H9 (cell line): ENCODE measurements around the gene KCTD16. TPM values are rescaled to one million over a fixed set of nuclear protein-coding genes. Genes with fewer than 3 reads are reported as not detected.
A peak's percentile ranks its signal among the peaks of the same experiment; 100 is the strongest.

Source experiments
- DNase-seq: peaks from one replicate; pipeline ENCODE4 v3.0.0-alpha.2; 2017
- H2AFZ ChIP-seq: one replicate; pipeline ENCODE4 v1.6.1; 2013; ENCODE audit warnings: mild to moderate bottlenecking, low read length, control low read depth, moderate library complexity
- H2AK5ac ChIP-seq: 2 replicates; pipeline ENCODE4 v1.6.1; 2013; ENCODE audit warnings: low read length, control low read depth, mixed read lengths; ENCODE audit not compliant: insufficient read length
- H2BK120ac ChIP-seq: one replicate; pipeline ENCODE4 v1.6.1; 2013; ENCODE audit warnings: low read depth, mild to moderate bottlenecking, low read length, control low read depth, inconsistent platforms; ENCODE audit not compliant: poor library complexity, severe bottlenecking
- H2BK12ac ChIP-seq: 2 replicates; pipeline ENCODE4 v1.6.1; 2013; ENCODE audit warnings: low read length, control low read depth, mixed read lengths, low read depth; ENCODE audit not compliant: insufficient read length
- H2BK15ac ChIP-seq: 2 replicates; pipeline ENCODE4 v1.6.1; 2013; ENCODE audit warnings: low read depth, low read length, control low read depth
- H2BK20ac ChIP-seq: one replicate; pipeline ENCODE4 v1.6.1; 2013; ENCODE audit warnings: low read depth, mild to moderate bottlenecking, low read length, control low read depth, inconsistent platforms; ENCODE audit not compliant: poor library complexity, severe bottlenecking
- H2BK5ac ChIP-seq: 2 replicates; pipeline ENCODE4 v1.6.1; 2013; ENCODE audit warnings: low read length, control low read depth, mixed read lengths; ENCODE audit not compliant: insufficient read length
- H3K14ac ChIP-seq: 2 replicates; pipeline ENCODE4 v1.6.1; 2013; ENCODE audit warnings: low read length, control low read depth; ENCODE audit not compliant: insufficient read depth
- H3K18ac ChIP-seq: 2 replicates; pipeline ENCODE4 v1.6.1; 2013; ENCODE audit warnings: low read depth, mild to moderate bottlenecking, mixed read lengths, low read length, control low read depth; ENCODE audit not compliant: insufficient read length
- H3K23ac ChIP-seq: 2 replicates; pipeline ENCODE4 v1.6.1; 2013; ENCODE audit warnings: low read length, control low read depth, mixed read lengths, low read depth; ENCODE audit not compliant: insufficient read length
- H3K23me2 ChIP-seq: 2 replicates; pipeline ENCODE4 v1.6.1; 2013; ENCODE audit warnings: low read depth, mild to moderate bottlenecking, mixed read lengths, low read length, control low read depth; ENCODE audit not compliant: insufficient read length, poor library complexity, severe bottlenecking
- H3K27ac ChIP-seq: 2 replicates; pipeline ENCODE4 v1.5.1; 2013; ENCODE audit warnings: low read length, control low read depth, mixed read lengths, low read depth; ENCODE audit not compliant: insufficient read length
- H3K27me3 ChIP-seq: 2 replicates; pipeline ENCODE4 v1.6.1; 2013; ENCODE audit warnings: low read length, control low read depth, inconsistent platforms; ENCODE audit not compliant: insufficient read depth
- H3K4ac ChIP-seq: 2 replicates; pipeline ENCODE4 v1.6.1; 2013; ENCODE audit warnings: low read depth, mild to moderate bottlenecking, control low read depth, inconsistent platforms, low read length, moderate library complexity
- H3K4me1 ChIP-seq: 2 replicates; pipeline ENCODE4 v1.6.1; 2013; ENCODE audit warnings: low read length, control low read depth, inconsistent platforms; ENCODE audit not compliant: insufficient read depth
- H3K4me2 ChIP-seq: 2 replicates; pipeline ENCODE4 v1.6.1; 2013; ENCODE audit warnings: low read length, control low read depth, mixed read lengths; ENCODE audit not compliant: insufficient read length, insufficient read depth
- H3K56ac ChIP-seq: 2 replicates; pipeline ENCODE4 v1.6.1; 2013; ENCODE audit warnings: low read depth, mild to moderate bottlenecking, mixed read lengths, low read length, control low read depth; ENCODE audit not compliant: insufficient read length
- H3K79me1 ChIP-seq: 2 replicates; pipeline ENCODE4 v1.6.1; 2013; ENCODE audit warnings: low read depth, mild to moderate bottlenecking, moderate library complexity, low read length, control low read depth, inconsistent platforms; ENCODE audit not compliant: insufficient read depth, poor library complexity, severe bottlenecking
- H3K79me2 ChIP-seq: 2 replicates; pipeline ENCODE4 v1.6.1; 2013; ENCODE audit warnings: low read length, control low read depth, inconsistent platforms; ENCODE audit not compliant: insufficient read depth
- H3K9ac ChIP-seq: 2 replicates; pipeline ENCODE4 v1.6.1; 2013; ENCODE audit warnings: low read length, control low read depth, mixed read lengths; ENCODE audit not compliant: insufficient read length; ENCODE audit errors: extremely low read depth
- H3K9me3 ChIP-seq: one replicate; pipeline ENCODE4 v1.6.1; 2013; ENCODE audit warnings: low read depth, low read length, inconsistent platforms; ENCODE audit not compliant: control insufficient read depth
- H3T11ph ChIP-seq: one replicate; pipeline ENCODE4 v1.6.1; 2013; ENCODE audit warnings: mild to moderate bottlenecking, low read length, control low read depth, inconsistent platforms
- H4K20me1 ChIP-seq: one replicate; pipeline ENCODE4 v1.6.1; 2013; ENCODE audit not compliant: control insufficient read depth, insufficient read length, insufficient read depth
- H4K5ac ChIP-seq: 2 replicates; pipeline ENCODE4 v1.6.1; 2013; ENCODE audit warnings: low read depth, mild to moderate bottlenecking, mixed read lengths, low read length, control low read depth; ENCODE audit not compliant: insufficient read length
- H4K8ac ChIP-seq: replicated peaks from 2 replicates; pipeline ENCODE4 v1.6.1; 2013; ENCODE audit warnings: low read length, control low read depth, mixed read lengths, low read depth; ENCODE audit not compliant: insufficient read length
- H4K91ac ChIP-seq: 2 replicates; pipeline ENCODE4 v1.6.1; 2013; ENCODE audit warnings: low read depth, mild to moderate bottlenecking, moderate library complexity, mixed read lengths, low read length, control low read depth; ENCODE audit not compliant: insufficient read length
- H3K27ac Mint-ChIP-seq, 3 experiments: 2 replicates in 2 of 3; 3 replicates in 1 of 3; pipeline ENCODE4 v1.8.0; 2020 to 2021; ENCODE audit warnings: mixed read lengths in 3 of 3, mild to moderate bottlenecking in 1 of 3, moderate library complexity in 1 of 3
- H3K27me3 Mint-ChIP-seq: 2 replicates; pipeline ENCODE4 v1.8.0; 2021; ENCODE audit warnings: low read depth, mild to moderate bottlenecking, moderate library complexity, mixed read lengths
- H3K36me3 Mint-ChIP-seq, 3 experiments: 2 replicates in 2 of 3; 3 replicates in 1 of 3; pipeline ENCODE4 v1.8.0; 2020 to 2021; ENCODE audit warnings: low read depth in 3 of 3, mixed read lengths in 3 of 3; ENCODE audit not compliant: insufficient read depth in 1 of 3
- H3K4me1 Mint-ChIP-seq, 2 experiments: 2 replicates each; pipeline ENCODE4 v1.8.0; 2020; ENCODE audit warnings: mixed read lengths in 2 of 2
- H3K4me3 Mint-ChIP-seq, 2 experiments: 2 replicates in 1 of 2; 3 replicates in 1 of 2; pipeline ENCODE4 v1.8.0; 2020 to 2021; ENCODE audit warnings: mild to moderate bottlenecking in 2 of 2, mixed read lengths in 2 of 2, moderate library complexity in 1 of 2
- H3K9me3 Mint-ChIP-seq, 2 experiments: 2 replicates in 1 of 2; 3 replicates in 1 of 2; pipeline ENCODE4 v1.8.0; 2020; ENCODE audit warnings: mild to moderate bottlenecking in 2 of 2, mixed read lengths in 2 of 2, moderate library complexity in 1 of 2
- WGBS: extraction: QIAGEN DNeasy Blood & Tissue Kit; methylation state at CpG from one replicate; pipeline ENCODE4 v1.1.7; 2013; ENCODE audit warnings: missing lambda C conversion rate, low lambda C conversion rate, mixed read lengths; ENCODE audit not compliant: insufficient read length; ENCODE audit errors: extremely low coverage; 5-methylcytosine and 5-hydroxymethylcytosine counted together
- total RNA-seq: library from RNA; stranded (reverse); gene quantifications from 2 replicates; pipeline ENCODE4 v1.2.1, GENCODE V29; 2021
- TF ChIP-seq, protein P1 (sequence below): fragments of 200-600 bp; sonication (generic); conservative IDR thresholded peaks from 3 replicates; pipeline ENCODE4 v1.8.0; 2021; ENCODE audit warnings: antibody characterized with exemption, mild to moderate bottlenecking

Gene KCTD16
- total RNA-seq, 1 experiment from 2014 or later = 0.09 TPM

DNA sequence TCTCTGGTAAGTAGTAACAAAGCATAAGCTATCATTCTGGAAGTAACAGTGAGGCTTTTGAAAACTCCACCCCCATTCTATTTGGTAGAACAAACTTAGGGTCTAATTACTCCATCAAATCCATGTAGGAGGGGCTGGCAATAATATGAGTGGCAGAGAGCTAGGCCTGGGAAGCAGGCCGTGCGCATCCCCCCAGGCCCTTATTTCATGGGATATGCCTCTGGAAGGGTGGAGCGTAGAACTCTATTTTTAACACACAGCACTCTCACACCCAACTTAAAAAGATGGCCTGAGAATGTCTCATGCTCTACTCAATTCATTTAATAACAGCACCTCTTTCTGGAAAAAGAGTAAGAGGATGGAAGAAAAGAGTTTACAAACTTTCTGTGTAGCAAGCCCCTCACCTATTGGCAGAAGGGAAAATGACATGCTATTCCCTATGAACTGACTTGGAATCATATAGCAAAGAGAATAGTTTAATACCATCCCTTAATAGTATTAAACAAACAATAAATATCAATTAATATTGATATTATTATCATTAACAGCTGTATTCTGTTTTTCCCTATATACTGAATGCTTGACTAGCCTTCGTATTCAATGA lies 233.2 kb downstream of the KCTD16 start:
- Mint-ChIP-seq H3K36me3 (no peaks in the 10 kb centered on the region), H3K9me3 (no peaks in the 10 kb centered on the region; a peak in 1 of 5 replicates), H3K27ac (no peak overlapping the region), H3K27me3 (peaks cover 1% of the 10 kb centered on the region; the same call in 1 of the 2 replicates), H3K4me1 (peaks cover 5% of the 10 kb centered on the region in 2 experiments; a peak in 3 of 4 replicates), H3K4me3 (no peak overlapping the region)
- TF ChIP-seq, protein P1, sequence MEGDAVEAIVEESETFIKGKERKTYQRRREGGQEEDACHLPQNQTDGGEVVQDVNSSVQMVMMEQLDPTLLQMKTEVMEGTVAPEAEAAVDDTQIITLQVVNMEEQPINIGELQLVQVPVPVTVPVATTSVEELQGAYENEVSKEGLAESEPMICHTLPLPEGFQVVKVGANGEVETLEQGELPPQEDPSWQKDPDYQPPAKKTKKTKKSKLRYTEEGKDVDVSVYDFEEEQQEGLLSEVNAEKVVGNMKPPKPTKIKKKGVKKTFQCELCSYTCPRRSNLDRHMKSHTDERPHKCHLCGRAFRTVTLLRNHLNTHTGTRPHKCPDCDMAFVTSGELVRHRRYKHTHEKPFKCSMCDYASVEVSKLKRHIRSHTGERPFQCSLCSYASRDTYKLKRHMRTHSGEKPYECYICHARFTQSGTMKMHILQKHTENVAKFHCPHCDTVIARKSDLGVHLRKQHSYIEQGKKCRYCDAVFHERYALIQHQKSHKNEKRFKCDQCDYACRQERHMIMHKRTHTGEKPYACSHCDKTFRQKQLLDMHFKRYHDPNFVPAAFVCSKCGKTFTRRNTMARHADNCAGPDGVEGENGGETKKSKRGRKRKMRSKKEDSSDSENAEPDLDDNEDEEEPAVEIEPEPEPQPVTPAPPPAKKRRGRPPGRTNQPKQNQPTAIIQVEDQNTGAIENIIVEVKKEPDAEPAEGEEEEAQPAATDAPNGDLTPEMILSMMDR = peak; percentile 46
- no peak overlapping the region for H3K4ac ChIP-seq
- no peaks in the 10 kb centered on the region for H3K27me3 ChIP-seq
- no peak overlapping the region for H3K27ac ChIP-seq
- no peak overlapping the region for H2AK5ac ChIP-seq
- H3K23ac ChIP-seq = no peak overlapping the region
- peaks cover 1% of the 10 kb centered on the region; the same call in 1 of the 2 replicates for H3K79me2 ChIP-seq
- H4K8ac ChIP-seq = no peak overlapping the region
- H4K91ac ChIP-seq = no peak overlapping the region
- no peak overlapping the region for H3K18ac ChIP-seq
- H4K20me1 ChIP-seq = no peaks in the 10 kb centered on the region
- no peak overlapping the region for H3K4me2 ChIP-seq
- H3T11ph ChIP-seq = no peak overlapping the region
- no peak overlapping the region for H2BK5ac ChIP-seq
- no CpG with 5 or more reads among the region's 4 CpGs for WGBS
- no peak for DNase-seq
- H3K9ac ChIP-seq = no peak overlapping the region
- no peak overlapping the region for H2BK20ac ChIP-seq
- H3K79me1 ChIP-seq = no peaks in the 10 kb centered on the region
- no peaks in the 10 kb centered on the region for H3K4me1 ChIP-seq
- H3K23me2 ChIP-seq = no peaks in the 10 kb centered on the region
- H3K56ac ChIP-seq = no peak overlapping the region
- H2AFZ ChIP-seq = no peak overlapping the region
- H3K14ac ChIP-seq = no peak overlapping the region
- H2BK120ac ChIP-seq = no peak overlapping the region
- no peaks in the 10 kb centered on the region for H3K9me3 ChIP-seq
- H2BK15ac ChIP-seq = no peak overlapping the region
- H4K5ac ChIP-seq = no peak overlapping the region
- no peak overlapping the region for H2BK12ac ChIP-seq
